ENCODE data around the gene HSP90AB1. TPM values are rescaled to one million over a fixed set of nuclear protein-coding genes. Genes with fewer than 3 reads are reported as not detected.

HSP90AB1 gene
- total RNA-seq, 1 donor from 2014 or later, result 759 TPM

GRCh38 chr6:44235269-44235668, 11.6 kb upstream of the HSP90AB1 start:
- no peak for DNase-seq (ENCODE audit: low read depth)

DNA sequence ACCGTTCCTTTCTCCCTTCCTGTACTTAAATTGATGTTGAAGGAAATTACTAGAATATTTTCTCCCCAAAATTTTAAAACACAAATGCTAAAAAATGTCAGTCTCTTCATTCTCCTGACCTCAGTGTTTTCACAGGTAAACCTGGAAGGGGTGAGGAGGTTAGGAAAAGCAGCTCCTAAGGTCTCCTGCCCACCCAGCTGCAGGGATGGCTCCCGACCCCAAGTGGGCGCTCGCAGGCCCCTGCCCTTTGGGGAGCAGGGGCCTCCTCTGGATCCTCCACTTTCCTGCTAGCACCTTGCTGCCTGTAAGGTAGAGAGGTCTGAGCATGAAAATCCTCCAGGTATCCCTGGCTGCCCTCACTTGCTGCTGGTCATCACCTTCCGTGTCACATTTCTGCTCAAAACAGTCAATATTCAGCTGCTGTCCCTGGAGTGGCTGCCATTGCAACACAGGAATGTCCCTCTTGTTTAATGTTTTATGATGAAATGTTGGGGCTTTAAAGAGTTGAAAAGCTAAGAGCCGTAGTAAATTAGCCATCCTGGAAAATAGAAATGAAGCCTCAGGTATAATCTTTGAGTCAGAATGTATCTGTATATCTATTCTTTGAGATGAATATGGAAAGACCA, 10.9 kb upstream of the HSP90AB1 start:
- no peak for DNase-seq (ENCODE audit: low read depth)

- DNase-seq (ENCODE audit: low read depth), result peak; percentile 99
These were observed 9.7 kb upstream of the HSP90AB1 start for GRCh38 chr6:44237021-44237812.

DNA sequence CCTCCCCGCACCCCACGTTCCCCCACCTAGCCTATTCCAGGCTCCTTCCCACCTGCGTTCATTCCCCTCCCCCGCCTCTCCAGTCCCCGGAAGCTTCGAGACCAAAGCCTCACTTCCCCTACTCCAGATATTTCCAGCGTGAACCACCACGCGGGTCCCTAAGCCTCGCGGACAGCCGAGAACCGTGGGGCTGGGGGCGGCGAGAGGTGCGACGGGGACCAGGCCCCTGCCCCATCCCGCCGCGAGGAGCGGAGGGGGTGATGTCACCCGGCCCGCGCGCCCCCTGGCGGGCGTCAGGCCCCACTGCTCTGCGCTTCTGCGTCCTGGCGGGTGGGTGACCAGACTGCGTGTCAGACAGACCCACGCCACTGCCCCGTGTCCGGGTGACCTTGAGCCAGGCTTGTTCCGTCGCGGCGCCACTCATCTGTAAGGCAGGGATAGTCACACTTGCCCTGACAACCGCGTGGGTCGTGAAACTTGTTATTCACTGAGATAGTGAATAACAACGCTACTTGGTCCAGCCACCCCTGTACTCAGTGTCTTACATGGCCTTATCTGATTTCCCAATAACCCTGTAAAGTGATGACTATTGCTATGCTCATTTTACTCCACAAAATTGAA, 9.0 kb upstream of the HSP90AB1 start:
- DNase-seq (ENCODE audit: low read depth), result no peak

- no peak for DNase-seq (ENCODE audit: low read depth)
These were observed 8.1 kb upstream of the HSP90AB1 start for GRCh38 chr6:44238687-44239350.

DNA sequence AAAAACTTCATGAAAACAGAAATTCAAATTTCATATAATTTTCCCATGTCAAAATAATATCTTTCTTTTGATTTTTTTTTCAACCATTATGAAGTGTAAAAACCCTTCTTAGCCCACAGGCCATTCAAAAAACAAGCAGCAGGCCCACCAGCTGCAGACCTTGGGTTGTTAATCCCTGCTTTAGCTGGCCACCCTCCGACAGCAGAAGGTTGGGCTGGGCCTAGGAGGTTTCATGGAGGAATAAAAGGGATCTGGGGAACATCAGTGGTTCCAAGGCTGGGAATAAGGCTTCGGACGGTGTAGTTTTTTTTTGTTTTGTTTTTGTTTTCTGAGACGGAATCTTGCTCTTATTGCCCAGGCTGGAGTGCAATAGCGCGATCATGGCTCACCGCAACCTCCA, 3.6 kb upstream of the HSP90AB1 start:
- DNase-seq (ENCODE audit: low read depth), result no peak

DNA sequence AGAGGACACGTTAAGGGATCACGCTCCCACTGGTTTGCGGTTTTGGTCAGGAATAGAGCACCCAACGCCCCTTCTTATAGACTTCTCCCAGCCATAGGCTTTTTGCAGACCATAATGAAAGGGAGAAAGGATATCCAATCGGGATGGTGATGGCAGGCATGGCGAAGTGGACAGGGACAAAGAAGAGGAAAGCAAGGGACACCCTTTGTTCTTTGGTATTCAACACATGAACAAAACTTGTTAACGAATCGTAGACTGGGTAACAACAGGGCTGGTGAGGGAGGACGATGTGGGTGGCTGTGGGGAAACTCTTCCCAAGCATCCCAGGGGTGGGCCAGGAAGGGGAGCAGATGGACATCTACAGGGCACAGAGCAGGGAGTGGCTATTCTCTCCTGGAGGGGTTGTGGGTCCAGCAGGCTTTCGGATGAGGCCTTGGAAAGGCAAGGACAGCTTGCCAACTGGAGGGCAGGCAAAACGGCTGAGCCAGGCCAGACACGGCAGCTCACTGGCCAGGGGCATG, 1.4 kb upstream of the HSP90AB1 start:
- DNase-seq (ENCODE audit: low read depth), result no peak

DNA sequence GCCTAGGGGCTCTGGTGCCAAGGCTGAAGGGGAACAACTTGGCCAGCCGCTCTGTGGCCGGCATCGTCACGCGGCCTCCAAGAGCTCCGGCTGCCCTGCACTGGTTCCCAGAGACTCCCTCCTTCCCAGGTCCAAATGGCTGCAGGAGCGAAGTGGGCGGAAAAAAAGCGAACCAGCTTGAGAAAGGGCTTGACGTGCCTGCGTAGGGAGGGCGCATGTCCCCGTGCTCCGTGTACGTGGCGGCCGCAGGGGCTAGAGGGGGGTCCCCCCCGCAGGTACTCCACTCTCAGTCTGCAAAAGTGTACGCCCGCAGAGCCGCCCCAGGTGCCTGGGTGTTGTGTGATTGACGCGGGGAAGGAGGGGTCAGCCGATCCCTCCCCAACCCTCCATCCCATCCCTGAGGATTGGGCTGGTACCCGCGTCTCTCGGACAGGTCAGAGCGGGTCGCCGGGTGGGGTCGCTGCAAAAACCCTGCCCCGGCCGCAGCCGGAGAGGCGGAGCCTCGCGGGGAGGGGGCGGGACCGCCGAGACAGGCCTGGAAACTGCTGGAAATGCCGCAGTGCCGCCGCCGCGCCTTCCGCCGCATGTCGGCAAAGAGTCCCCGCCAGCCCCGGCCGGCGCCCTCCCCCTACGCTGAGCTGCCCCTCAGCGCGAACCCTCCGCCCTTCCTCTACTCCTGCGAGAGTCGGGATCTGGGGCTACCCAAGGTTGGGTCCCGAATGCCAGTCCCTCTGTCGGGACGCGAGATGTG, 814 bp upstream of the HSP90AB1 start:
- peak; percentile 51 for DNase-seq (ENCODE audit: low read depth)

- DNase-seq (ENCODE audit: low read depth), result peak; percentile 19
These were observed 719 bp downstream of the HSP90AB1 start for GRCh38 chr6:44247338-44248302.

DNA sequence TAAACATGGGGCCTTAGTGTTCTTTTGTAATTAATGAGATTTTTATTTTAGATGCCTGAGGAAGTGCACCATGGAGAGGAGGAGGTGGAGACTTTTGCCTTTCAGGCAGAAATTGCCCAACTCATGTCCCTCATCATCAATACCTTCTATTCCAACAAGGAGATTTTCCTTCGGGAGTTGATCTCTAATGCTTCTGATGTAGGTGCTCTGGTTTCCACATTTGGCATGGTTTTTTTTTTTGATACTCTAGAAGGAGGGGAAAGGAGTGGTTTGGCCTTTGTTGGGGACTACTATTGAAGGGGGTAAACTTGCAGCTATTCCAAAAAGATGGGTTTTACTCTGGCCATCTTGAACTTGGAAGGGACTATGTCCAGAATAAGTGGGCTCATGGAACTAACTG, 1.7 kb downstream of the HSP90AB1 start:
- no peak for DNase-seq (ENCODE audit: low read depth)

DNA sequence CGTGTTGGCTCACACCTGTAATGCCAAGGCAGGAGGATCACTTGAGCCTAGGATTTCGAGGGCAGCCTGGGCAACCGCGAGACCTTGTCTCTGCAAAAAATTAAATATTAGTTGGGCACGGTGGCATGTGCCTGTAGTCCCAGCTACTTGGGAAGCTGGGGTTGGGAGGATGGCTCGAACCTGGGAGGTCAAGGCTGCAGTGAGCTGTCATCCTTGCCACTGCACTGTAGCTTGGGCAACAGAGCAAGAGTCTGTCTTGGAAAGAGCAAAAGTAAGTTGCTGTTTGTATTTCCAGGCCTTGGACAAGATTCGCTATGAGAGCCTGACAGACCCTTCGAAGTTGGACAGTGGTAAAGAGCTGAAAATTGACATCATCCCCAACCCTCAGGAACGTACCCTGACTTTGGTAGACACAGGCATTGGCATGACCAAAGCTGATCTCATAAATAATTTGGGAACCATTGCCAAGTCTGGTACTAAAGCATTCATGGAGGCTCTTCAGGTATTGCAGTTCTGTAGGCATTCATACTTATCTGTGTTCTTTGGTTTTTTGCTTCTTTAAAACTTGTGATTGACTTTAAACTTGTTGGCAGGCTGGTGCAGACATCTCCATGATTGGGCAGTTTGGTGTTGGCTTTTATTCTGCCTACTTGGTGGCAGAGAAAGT, 2.3 kb downstream of the HSP90AB1 start:
- DNase-seq (ENCODE audit: low read depth), result no peak

- DNase-seq (ENCODE audit: low read depth), result no peak
These were observed 3.3 kb downstream of the HSP90AB1 start for GRCh38 chr6:44250067-44250717.

DNA sequence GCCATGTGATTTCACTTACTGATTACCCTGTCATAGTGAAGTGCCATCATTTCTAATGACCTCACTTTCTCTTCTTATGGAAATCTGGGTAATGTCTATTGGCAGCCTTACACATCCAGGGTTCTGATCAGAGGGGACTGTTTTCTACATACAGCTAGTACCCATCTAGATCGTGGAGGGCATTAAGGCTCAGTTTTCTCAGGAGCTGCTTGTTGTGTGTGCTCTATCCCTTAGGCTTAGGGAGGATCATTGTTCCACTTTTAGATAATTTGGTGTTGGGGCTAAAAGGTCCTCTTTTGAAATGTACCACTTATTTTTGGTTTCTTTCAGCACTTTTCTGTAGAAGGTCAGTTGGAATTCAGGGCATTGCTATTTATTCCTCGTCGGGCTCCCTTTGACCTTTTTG, 3.8 kb downstream of the HSP90AB1 start:
- no peak for DNase-seq (ENCODE audit: low read depth)

- no peak for DNase-seq (ENCODE audit: low read depth)
These were observed 4.9 kb downstream of the HSP90AB1 start for GRCh38 chr6:44251576-44252524.

DNA sequence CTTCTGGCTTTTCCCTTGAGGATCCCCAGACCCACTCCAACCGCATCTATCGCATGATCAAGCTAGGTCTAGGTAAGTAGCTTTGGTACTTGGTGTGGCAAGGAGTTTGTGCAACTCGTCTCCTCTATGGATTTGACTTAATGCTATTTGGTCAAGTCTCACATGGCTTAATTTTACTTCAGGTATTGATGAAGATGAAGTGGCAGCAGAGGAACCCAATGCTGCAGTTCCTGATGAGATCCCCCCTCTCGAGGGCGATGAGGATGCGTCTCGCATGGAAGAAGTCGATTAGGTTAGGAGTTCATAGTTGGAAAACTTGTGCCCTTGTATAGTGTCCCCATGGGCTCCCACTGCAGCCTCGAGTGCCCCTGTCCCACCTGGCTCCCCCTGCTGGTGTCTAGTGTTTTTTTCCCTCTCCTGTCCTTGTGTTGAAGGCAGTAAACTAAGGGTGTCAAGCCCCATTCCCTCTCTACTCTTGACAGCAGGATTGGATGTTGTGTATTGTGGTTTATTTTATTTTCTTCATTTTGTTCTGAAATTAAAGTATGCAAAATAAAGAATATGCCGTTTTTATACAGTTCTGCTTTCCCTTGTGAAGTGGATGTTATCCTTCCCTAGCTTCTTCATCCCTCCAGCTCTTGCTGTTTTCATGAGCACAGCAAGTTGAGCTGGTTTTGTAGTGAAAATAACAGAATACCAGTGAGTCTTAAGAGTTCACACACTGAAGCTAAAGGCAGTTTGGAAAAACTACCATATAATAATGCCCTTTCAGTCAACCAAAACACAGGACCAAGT, 6.6 kb downstream of the HSP90AB1 start:
- DNase-seq (ENCODE audit: low read depth), result no peak

DNA sequence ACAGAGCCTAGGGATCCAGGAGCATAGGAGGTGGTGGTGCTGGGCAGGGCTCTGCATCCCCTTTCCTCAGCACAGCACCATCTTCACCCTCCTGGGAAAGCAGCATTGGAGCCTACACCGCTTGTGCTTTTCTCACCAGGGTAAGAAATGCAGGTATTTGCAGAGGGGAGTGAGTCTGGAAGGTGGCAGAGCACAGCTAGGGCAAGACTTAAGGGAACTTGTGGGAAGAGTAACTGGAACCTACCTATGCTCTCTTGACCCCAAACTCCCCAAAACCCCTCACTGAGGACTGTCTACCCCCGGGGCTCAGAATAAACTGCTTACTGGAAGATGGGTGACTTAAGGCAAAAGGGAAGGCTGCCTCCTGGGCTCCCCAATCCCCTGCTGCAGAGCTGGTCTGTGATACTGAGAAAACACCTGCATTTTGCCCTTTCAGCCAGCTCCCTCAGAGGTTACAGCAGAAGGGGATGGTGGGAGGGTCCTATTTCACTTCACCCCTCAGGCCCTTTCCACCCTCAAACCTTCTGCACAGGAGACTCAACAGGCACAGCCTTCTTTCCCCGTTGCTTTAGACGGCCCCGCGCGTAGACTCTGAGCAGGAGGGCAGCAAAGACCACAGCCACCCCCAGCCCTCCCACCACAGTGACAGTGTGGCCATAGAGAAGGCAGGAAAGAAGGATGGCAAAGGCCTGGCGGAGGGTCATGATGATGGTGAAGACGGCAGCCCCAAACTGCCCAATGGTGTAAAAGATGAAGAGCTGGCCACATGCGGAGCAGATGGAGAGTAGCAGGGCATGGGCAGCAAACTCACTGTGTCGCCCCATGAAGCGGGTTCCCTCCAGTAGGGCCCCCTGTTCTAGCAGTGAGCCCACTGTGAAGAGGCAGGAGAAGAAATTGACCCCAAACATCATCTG, 7.5 kb downstream of the HSP90AB1 start:
- no peak for DNase-seq (ENCODE audit: low read depth)
